ENCODE results near the gene BCAR1.
"Not testable (repeated sequence)": the region's sequence is repeated elsewhere in the genome, so short reads cannot be mapped to it uniquely, and the experiment has no call there.

The BCAR1 gene

DNA sequence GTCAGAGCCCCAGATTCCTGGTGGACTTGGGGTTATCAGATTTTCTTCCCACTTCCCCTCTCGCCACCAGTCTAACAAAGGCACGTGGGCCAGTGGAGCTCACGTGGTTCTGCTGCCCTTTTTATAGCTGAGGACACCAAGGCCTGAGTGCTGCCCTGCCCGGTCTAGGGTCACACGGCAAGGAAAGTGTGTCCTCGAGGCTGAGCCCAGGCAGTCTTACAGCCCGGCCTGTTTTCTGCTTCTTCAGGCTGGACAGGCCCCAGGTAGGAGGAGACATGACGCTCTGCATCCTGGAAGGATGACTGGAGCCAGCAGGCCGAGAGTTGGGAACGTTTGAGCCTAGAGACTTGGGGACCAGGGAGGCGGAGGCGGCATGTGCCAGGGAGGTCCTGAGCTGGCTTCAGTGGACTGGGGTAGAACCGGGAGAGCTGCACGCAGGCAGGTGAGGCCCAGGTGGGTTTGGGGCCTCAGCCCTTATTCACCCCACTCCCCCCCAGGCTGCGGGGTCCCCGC lies 29.1 kb downstream of the BCAR1 start:
- DNase-seq, result no peak

DNA sequence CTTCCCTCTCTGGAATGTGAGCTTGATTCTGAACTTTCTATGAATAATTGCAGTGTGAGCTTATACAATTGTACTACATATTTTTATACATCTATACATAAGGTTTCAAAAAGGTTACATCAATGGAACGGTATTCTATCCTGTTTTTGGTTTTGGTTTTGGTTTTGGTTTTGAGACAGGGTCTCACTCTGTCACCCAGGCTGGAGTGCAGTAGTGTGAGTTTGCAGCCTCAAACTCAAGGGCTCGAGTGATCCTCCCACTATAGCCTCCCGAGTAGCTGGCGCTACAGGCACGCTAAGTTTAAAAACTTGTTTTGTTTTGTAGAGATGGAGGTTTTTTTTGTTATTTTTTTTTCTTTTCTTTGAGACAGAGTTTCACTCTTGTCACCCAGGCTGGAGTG lies 31.6 kb downstream of the BCAR1 start:
- no peak for DNase-seq

DNA sequence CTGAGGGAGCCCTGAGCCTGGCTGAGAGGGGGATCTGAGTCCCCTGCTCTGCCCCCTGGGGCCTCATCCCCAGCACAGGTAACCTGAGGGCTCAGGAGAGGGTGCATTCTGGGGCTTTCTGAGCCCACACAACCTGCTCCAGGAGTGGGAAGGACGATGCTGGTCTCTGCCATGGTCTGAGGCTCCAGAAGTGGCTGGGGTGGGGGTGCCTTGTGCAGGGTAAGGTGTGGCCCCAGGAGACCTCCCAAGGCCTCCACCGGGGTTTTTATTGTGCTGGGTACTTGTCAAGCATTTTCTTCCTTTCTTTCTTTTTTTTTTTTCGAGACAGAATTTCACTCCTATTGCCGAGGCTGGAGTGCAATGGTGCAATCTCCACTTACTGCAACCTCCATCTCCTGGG lies 32.3 kb downstream of the BCAR1 start:
- DNase-seq, result no peak

DNA sequence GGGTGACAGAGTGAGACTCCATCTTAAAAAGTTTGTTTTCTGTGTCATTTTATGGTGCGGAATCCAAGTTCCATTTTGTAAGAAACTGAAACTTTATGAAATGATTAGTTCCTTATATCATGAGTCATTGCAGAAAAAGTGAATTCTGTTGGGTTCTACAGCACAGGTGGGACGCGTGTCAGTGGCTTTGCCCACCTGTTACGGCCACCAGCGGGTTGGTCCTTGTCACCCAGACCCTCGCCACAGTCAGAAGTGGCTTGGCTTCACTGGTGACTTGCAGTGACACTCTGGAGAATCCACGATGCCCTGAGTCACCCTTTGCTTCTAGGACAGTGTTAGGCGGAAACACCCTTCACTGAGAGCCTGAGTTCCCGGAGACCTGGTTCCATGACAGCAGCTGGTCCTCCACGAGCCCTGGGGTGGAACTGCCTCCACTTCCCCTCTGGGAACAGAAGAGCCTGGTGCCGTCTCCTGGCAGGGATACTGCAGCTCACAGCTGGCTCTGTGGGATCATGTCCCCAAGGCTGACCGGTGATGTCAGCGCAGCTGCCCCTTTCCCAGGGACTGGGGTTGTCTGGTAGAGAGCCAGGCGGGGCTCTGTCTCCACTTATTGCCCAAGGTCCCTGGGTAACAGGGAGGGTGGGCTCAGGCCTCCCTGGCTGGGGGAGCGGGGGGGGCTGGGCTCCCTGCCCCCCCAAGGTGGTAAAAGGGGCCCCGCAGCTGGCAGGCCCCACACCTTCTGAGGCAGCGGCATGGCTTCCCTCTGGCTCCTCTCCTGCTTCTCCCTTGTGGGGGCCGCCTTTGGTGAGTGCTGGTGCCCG lies 33.0 kb downstream of the BCAR1 start, which contains the start of gene CTRB1:
Gene CTRB1 (plus strand): TSS at position 733 of the 821 bp plus-strand sequence. CDS start 20 bp downstream, at position 753.
- no peak for DNase-seq

DNA sequence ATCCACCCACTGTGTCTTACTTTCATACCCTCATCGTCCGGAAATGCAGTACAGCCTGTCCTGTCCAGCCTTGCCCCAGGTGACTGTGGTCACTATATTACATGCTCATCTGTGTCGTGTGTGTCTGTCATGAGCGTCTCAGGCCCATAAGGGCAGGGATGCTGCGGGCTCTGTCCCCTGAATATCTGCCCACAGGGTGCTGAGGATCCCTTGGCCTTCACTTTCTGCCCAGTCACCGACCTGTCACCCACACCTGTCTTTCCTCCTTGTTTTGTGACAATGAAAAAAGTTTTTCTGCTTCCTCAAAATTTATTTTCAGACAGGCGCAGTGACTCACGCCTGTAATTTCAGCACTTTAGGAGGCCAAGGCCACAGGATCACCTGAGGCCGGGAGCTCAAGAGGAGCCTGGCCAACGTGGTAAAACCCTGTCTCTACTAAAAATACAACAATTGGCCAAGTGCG lies 34.0 kb downstream of the BCAR1 start:
- DNase-seq, result no peak

DNA sequence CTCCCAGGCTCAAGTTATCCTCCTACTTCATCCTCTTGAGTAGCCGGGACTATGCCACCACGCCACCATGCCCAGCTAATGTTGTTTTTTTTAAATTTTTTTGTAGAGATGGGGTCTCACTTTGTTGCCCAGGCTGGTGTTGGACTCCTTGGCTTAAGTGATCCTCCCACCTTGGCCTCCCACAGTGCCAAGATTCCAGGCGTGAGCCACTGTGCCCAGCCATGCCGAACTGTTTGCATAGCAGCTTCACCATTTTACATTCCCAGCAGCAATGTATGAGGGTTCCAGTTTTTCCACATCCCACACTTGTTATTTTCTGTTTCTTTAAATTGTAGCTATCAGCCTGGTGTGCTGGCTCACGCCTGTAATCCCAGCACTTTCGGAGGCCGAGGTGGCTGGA lies 34.8 kb downstream of the BCAR1 start:
- no peak for DNase-seq

DNA sequence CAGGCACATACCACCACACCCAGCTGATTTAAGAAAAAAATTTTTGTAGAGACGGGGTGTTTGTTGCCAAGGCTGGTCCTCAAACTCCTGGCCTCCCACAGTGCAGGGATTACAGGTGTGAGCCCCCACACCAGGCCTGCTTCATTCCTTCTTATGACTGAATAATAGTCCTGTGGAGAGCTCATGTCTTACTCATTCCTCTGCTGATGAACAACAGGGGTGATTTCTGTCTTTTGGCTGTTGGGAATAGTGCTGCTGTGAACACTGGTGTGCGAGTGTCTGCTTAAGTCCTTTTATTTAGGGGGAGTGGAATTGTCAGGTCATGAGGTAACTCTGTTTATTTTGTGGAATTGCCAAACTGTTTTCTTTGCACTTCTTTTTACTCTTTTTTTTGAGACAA lies 35.3 kb downstream of the BCAR1 start:
- DNase-seq, result no peak

DNA sequence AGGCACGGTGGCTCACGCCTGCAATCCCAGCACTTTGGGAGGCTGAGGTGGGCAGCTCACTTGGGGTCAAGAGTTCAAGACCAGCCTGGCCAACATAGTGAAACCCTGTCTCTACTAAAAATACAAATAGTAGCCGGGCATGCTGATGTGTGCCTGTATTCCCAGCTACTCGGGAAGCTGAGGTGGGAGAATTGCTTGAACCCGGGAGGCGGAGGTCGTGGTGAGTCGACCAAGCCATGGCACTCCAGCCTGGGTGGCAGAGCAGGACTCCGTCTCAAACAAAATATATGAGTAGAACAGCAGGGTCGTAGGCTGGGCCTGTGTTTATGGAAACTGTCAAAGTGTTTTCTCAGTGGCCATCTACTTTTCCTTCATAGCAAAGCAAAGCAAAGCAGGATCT lies 40.1 kb downstream of the BCAR1 start:
- DNase-seq, result not testable (repeated sequence)

DNA sequence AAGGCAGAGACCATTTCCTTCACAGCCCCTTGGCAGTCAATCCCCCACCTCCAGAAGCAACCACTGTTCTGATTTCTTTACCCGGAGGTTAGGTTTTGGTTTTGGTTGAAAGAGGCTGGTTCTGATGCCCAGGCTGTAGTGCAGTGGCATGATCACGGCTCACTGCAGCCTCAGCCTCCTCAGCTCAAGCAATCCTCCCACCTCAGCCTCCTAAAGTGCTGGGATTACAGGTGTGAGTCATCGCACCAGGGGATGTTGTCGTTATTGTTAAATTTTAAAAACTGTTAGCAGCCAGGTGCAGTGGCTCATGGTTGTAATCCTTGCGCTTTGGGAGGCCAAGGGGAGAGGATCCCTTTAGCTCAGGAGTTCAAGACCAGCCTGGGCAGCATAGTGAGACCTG lies 41.5 kb downstream of the BCAR1 start:
- no peak for DNase-seq

DNA sequence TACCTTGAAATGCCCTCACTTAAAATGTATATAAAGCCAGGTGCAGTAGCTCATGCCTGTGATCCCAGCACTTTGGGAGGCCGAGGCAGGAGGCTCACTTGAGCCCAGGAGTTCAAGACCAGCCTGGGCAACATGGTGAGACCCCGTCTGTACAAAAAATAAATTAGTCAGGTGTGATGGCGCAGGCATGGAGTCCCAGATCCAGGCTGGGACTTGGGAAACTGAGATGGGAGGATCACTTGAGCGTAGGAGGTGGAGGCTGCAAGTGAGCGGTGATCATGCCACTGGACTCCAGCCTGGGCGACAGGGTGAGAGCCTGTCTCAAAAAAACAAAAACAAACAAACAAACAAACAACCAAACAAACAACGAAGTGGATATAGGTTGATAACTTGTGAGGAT lies 41.9 kb downstream of the BCAR1 start:
- DNase-seq, result not testable (repeated sequence)

DNA sequence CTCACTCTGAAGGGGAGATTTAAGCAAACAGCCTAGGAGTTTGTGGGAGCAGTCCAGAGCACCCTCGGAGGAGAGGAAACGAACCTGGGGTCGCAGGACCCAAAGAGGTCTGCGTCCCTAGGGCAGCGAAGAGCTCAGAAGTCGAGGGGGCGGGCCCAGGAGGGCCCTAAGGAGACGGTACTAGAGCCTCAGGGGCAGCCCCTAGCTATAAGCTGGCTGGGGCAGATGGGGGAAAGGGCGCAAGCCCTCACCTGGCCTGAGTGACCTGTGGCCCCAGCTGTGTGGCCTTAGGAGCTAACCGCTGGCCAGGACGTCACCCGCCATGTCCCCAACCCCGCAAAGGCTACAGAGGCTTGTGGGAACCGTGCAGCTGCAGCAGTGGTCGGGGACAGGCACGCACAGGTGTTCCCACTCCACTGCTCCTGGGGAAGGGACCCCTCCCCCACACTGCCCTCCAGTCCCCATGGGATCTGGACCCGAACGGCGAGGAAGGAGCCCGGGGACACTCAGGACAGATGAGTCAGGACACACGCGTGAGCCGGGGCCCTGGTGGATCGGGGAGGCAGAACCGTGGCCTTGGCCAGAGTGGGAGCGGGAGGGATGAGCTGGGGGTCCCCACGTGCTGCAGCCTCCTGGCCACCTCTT lies 42.4 kb downstream of the BCAR1 start:
- no peak for DNase-seq

DNA sequence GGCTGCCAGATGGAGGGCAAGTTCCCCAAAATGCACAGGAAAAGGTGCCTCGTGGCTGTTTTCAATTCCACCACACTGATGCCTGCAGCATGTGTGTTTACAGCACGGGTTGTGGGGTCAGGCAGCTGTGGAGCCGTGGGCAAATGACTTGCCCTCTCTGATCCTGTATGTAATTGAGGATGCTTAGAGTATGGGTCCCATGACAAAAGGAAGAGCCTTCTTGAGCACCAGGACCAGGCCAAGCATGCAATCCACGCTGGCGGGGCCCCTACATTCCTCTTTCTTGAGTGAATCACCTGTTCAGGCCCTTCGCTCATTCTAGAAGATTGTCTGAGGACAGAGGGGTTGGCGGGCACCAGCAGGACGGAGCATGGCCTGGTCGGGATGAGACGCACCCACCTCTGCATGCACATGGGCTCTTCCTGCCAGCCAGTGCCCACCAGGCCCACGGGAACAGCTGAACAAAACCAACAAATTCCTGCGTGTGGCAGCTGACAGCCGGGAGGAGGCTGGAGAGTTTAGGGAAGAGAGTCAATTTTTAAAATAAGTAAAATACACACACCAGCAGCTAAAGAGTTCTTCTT lies 43.1 kb downstream of the BCAR1 start:
- no peak for DNase-seq

DNA sequence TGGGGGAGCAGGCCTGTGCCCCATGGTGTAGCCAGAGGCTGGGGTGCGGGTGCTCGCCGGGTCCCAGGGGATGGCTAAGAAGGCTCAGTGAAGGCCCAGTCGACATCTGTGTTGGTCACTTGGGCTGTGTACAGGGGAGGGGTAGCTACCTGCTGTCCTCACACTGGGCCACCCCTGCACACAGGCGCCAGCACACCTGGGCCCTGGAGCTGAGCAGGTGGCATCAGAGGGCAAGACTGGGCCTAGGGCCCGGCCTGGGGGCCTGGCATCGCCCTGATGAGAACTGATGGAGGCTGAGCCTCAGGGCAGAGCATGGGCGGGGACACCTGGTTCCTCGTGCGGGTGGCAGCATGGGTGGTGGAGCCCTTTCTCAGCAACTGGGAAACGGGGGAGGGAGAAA lies 43.6 kb downstream of the BCAR1 start:
- no peak for DNase-seq

DNA sequence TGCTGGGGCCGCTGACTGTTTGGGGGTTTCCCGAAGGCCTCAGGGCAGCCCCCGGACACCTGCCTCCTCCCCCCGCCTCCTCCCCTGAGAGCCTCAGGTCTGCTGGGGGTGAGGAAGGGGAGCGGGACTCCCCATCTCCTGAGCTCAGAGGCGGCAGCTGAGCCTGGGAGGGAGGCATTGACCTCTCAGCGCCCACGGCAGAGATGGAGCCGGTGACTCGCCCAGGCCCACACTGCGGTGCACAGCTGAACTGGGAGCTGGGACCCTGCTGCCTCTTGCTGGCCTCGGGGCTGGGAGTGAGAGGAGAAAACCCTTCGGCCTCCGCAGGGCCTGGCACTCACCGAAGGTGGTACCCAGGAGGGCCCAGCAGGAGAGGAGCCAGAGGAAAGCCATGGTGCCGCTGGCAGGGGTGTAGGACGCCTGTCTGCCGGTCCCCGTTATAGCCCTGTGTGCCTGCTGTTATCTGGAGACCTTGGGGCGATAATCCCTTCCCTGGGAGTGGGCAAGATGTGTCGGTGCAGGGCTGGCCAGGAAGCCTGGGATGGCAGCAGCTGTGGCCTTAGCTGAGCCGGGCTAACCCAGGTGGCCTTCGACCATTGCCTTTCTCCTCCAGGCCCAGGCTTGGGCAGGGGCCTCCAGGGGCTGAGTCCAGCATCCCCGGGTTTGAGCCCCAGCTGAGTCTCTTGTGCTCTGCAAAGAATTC lies 44.5 kb downstream of the BCAR1 start, which contains the start of gene CTRB2:
Gene CTRB2 (minus strand): TSS at position 413 of the 703 bp plus-strand sequence. CDS start 20 bp downstream, at position 393.
- DNase-seq, result no peak

DNA sequence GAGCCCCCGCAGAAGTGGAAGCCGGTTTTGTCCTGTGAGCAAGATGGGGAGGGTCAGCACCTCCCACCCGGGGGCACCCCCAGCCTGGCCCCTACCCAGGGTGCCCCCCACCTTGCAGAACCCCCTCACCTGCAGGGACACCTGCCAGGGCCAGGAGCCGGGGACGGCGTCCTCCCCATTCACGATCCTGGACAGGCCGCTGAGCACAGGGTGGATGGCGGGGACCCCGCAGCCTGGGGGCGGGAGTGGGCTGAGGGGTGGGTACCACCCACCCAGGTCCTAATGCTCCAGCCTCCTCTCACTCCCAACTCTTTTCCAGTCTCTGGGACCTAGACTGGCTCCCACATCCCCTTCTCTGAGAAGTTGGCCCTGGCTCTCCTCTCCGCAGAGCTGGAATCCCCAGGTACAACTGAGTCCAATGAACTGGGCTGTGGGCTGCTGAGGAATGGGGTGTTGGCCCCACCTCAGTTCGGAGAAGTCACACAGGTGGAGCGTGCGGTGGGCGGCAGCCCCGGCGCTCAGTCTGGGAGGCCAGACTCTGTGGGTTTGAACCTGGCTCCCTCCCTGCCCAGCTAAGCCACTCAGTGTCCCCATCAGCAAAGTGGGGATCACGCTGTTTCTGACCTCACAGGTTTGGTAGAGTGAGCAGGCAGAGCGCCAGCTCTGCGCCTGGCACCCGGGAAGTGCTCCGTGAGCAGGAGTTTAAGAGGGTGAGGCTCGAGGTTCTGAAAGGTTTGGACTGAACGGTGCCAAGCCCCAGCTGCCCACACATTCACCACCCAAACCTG lies 45.3 kb downstream of the BCAR1 start:
- not testable (repeated sequence) for DNase-seq

DNA sequence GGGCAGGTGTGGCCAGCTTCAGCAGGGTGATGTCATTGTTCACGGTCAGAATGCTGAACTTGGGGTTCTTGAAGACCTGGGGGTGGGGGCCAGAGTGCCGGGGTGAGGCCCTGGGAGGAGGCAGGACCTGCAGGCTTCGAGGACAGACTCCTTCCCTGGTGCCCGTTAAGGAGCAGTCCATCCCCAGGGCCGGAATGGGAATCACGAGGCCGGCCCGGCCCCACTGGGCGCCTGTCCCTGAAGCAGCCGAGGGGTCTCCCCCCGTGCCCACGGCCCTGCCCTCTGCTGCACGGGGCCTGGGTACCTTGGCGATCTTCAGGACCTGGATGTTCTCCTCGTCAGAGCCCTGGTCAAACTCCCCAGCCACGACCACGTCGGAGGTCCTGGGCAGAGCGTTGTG lies 46.0 kb downstream of the BCAR1 start:
- not testable (repeated sequence) for DNase-seq

DNA sequence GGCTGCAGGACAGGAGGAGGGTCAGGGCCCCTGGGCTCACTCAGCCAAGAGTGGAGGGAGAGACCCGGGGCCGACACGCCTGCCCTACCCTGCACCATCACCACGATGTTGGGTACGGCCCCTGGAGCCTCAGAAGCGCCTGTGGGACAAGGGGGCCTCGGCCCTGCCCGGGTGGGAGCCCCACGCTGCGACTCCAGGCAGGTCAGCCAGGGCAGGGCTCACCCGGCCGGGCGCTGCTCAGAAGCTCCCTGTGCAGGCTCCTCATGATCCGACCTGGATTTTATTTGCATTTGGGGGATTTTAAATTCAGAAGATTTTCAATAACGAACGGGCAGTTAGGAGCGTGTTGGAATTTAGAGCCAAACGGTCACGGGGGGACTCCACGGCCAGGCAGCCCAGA lies 46.5 kb downstream of the BCAR1 start:
- not testable (repeated sequence) for DNase-seq

DNA sequence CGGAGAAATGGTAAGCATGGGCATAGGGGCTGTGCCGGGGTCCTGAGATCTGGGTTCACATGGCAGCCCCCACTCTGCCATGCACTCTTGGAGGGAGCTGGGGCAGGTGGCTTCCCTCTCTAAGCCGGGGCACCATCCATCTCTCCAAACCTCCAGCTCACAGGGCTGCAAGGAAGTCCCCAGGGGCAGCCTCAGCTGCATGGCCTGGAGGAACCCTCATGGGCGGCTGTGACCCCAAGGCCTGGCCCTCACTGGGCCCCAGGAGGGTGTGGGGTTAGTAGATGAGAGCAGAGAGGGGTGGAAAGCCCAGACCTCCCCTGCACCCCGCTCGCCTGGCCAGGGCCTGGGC lies 47.0 kb downstream of the BCAR1 start:
- DNase-seq, result no peak

DNA sequence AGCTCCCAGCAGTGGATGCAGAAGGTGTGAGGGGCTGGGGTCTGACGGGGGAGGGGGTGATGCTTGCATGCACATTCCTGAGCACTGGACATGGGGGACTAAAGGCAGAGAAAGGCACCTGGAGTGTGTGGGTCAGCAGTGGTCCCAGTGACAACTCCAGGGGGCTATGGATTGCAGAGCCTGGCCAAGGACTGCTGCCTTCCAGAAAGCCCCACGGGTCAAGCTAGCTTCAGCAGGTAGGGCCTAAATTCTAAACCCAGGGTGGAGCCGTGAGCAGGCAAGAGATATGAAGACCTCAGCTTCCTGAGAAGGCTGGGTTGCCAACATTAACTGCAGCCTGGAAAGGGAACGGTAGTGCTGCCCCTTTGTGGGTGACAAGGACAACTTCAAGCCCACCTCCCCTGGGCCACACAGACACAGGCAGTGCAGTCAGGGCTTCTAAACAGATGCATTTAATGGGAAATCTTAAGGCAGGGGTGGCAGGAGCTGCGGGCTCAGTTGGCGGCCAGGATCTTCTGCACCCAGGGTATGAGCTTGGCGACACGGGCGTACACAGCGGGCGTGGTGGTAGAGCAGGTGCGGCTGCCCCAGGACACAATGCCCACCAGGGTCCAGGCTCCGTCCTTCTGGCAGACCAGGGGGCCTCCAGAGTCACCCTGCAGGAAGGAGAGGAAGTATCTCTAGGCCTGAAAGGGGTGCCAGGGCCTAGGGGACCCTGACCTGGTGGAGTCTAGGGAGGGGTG lies 47.6 kb downstream of the BCAR1 start:
- no peak for DNase-seq

DNA sequence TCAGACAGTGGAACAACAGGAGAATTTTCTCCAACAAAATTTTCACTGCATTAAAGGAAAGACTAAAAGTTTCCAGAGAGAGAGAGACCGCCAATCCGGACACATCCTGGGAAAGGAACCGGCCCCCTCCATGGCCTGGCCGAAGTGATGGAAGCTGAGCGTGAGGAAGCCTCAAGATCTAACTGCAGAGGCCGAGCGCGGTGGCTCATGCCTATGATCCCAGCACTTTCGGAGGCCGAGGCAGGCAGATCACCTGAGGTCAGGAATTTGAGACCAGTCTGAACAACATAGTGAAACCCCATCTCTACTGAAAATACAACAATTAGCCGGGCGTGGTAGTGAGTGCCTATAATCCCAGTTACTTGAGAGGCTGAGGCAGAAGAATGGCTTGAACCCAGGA lies 48.3 kb downstream of the BCAR1 start:
- DNase-seq, result no peak

DNA sequence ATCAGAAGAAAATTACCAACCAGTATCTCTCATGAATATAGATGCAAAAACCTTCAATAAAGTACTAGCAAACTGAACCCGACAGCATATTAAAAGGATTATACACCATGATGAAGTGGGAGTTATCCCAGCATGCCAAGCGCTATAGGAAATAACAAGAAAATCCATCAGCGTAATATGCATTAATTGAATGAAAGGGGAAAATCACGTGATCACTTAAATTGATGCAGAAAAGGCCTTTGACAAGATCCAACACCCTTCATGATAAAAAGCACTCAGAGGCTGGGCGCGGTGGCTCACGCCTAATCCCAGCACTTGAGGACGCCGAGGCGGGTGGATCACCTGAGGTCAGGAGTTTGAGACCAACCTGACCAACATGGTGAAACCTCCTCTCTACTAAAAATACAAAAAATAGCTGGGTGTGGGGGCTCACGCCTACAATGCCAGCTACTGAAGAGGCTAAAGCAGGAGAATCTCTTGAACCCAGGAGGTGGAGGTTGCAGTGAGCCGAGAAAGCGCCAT lies 49.3 kb downstream of the BCAR1 start:
- DNase-seq, result no peak

Measured in NCI-H510A treated with DMSO at 0.1 percent for 48 hours (cell line).